Neutrophil (primary cell): Measurements from ENCODE around the gene CD79A.

Source experiments
- H3K27ac ChIP-seq: fragments of 200-600 bp; sonication (generic); 2 replicates; pipeline ENCODE4 v1.5.1; 2016; ENCODE audit warnings: mild to moderate bottlenecking, moderate library complexity
- H3K27me3 ChIP-seq: fragments of 200-600 bp; sonication (generic); 2 replicates; pipeline ENCODE4 v1.6.0; 2016; ENCODE audit warnings: mild to moderate bottlenecking
- H3K36me3 ChIP-seq: fragments of 200-600 bp; sonication (generic); 2 replicates; pipeline ENCODE4 v1.5.1; 2017
- H3K4me1 ChIP-seq, 2 experiments: fragments of 200-600 bp in 1 of 2; sonication (generic) in 1 of 2; 1 replicate in 1 of 2; 2 replicates in 1 of 2; pipeline versions ENCODE4 v1.5.1 to v1.6.1; 2013 to 2016; ENCODE audit warnings: low read depth in 1 of 2, low read length in 1 of 2, mild to moderate bottlenecking in 1 of 2, moderate library complexity in 1 of 2; ENCODE audit not compliant: control insufficient read depth in 1 of 2, insufficient read depth in 1 of 2
- H3K4me3 ChIP-seq, 2 experiments: fragments of 200-600 bp in 1 of 2; sonication (generic) in 1 of 2; 1 replicate in 1 of 2; 2 replicates in 1 of 2; pipeline ENCODE4 v1.5.1; 2013 to 2016; ENCODE audit warnings: low read depth in 1 of 2, low read length in 1 of 2, mild to moderate bottlenecking in 1 of 2, moderate library complexity in 1 of 2
- H3K9me3 ChIP-seq: fragments of 200-600 bp; sonication (generic); 2 replicates; pipeline ENCODE4 v1.5.1; 2016
- TF ChIP-seq, protein P1 (sequence below): fragments of 200-600 bp; sonication (generic); IDR thresholded peaks from 2 replicates; pipeline ENCODE4 v1.5.1; 2016; ENCODE audit warnings: antibody characterized with exemption

Gene CD79A

DNA sequence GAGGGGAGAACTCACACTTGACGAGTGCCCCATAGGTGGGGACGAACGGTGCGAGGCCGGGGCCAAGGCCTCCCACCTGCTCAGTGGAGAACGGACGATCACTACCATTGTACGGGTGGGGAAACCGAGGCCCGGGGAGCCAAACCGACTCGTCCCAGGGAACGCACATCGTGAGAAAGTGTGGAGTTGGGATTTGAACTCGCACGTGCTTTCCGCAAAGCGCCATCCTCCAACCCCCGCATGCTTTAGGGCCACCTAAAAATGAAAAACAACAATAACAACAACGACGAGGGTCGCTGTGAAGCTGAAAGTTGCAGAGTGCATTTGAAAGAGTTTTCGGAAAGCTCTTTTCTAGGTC is 6.4 kb downstream of the CD79A start:
- H3K4me1 ChIP-seq = peaks cover 79 to 82% of the 10 kb centered on the region in 2 experiments
- TF ChIP-seq, protein P1, sequence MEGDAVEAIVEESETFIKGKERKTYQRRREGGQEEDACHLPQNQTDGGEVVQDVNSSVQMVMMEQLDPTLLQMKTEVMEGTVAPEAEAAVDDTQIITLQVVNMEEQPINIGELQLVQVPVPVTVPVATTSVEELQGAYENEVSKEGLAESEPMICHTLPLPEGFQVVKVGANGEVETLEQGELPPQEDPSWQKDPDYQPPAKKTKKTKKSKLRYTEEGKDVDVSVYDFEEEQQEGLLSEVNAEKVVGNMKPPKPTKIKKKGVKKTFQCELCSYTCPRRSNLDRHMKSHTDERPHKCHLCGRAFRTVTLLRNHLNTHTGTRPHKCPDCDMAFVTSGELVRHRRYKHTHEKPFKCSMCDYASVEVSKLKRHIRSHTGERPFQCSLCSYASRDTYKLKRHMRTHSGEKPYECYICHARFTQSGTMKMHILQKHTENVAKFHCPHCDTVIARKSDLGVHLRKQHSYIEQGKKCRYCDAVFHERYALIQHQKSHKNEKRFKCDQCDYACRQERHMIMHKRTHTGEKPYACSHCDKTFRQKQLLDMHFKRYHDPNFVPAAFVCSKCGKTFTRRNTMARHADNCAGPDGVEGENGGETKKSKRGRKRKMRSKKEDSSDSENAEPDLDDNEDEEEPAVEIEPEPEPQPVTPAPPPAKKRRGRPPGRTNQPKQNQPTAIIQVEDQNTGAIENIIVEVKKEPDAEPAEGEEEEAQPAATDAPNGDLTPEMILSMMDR = no peak

DNA sequence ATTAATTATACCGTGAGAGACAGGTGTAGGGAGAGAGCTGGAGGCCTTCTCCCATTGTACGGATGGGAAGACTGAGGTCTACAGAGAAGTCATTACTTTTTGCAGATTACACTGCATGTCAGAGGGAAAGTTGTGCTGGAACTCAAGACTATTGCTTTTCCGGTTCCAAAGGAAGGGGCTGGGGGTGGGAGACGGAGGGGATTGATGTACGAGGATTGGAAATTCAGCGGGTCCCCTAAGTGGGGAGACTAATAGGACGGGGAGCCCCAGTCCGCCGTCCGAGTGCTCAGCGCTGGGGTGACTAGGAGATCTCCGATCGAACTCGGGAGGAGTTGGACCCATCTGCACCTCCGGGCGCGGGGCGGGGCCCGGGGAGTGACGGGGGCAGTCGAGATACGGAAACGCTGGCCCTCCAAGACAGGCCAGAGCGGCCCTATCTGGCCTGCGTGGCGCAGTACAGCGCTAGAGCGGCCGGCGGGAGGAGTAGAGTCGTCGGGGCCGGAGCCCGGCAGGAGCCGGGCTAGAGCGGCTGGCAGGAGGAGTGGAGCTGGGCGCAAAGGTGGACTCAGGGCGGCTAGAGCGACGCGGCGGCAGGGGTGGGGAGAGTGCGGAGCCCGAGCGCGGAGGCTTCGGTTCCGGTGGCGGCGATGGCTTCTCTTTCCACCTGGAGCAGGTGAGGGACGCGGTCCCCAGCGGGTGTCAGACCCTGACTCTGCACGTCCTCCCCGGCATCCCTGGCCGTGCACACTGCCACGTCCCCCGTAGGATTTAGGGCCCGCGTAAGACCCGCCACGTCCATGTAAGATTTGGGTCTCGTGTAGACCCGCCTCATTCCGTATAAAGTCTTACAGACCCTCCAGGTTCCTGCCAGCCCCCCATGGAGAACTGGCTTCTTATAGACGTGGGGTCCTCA is 7.0 kb downstream of the CD79A start:
- H3K4me1 ChIP-seq = peaks cover 73 to 78% of the 10 kb centered on the region in 2 experiments
- peak overlapping the region; percentile 97 for H3K27ac ChIP-seq
- H3K9me3 ChIP-seq = no peaks in the 10 kb centered on the region
- TF ChIP-seq, protein P1 = peak; percentile 73
- H3K27me3 ChIP-seq = no peaks in the 10 kb centered on the region
- peak overlapping the region; percentile 93 to 100 for H3K4me3 ChIP-seq
- peaks cover 33% of the 10 kb centered on the region for H3K36me3 ChIP-seq

More for the DNA sequence above, 6.4 kb downstream of the CD79A start:
- H3K27me3 ChIP-seq = no peaks in the 10 kb centered on the region
- peak overlapping the region; percentile 97 for H3K27ac ChIP-seq
- H3K36me3 ChIP-seq = peaks cover 27% of the 10 kb centered on the region
- peak overlapping the region; percentile 93 to 100 for H3K4me3 ChIP-seq
- no peaks in the 10 kb centered on the region for H3K9me3 ChIP-seq

DNA sequence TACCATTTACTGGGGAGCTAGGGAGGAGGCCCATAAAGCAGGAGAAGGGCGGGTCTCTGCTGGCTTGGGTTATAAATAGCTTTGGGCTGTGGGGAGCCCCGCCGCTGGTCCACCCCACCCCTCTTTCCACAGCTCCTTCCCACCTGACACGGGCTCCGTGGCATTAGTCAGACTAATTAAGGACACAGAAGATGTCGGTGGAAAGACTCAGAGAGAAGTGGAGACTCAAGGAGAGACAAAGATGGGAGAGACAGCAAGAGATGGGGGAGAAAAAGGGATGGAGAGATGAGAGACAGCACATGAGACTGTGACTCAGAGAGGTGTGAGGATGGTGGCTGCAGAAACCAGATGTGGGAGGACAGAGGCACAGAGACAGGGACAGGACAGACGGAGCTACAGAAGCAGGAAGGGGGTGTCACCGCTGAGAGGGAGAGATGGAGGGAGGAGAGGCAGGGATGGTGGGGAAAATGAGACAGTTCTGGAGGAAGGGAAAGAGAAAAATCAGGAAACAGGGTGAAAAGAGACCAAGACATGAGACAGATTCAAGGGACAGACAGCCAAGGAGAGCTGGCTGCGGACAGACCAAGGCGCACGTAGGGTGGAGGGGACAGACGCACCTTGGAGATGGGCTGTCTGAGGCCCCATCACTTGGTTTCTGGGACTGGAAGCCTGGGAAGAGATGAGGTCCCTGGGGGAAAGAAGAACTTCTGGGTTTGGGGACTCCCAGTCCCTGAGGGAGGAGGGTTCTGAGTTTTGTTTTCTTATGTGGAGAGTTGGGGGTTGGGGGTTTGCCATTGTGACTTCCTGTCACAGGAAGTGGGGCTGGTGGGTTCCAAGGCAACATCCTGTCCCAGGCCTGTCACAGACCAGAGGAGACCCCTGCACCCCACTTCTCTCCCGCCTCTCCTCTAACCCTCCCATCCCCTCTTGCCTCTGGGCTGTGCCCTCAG is 10.0 kb downstream of the CD79A start:
- Histone ChIP-seq H3K36me3 (peaks cover 62% of the 10 kb centered on the region), H3K9me3 (no peaks in the 10 kb centered on the region), H3K4me3 (peak overlapping the region in 1 of 2 experiments; percentile 35), H3K27me3 (no peaks in the 10 kb centered on the region), H3K4me1 (peaks cover 46 to 55% of the 10 kb centered on the region in 2 experiments), H3K27ac (peak overlapping the region; percentile 61)
- TF ChIP-seq, protein P1 = no peak

DNA sequence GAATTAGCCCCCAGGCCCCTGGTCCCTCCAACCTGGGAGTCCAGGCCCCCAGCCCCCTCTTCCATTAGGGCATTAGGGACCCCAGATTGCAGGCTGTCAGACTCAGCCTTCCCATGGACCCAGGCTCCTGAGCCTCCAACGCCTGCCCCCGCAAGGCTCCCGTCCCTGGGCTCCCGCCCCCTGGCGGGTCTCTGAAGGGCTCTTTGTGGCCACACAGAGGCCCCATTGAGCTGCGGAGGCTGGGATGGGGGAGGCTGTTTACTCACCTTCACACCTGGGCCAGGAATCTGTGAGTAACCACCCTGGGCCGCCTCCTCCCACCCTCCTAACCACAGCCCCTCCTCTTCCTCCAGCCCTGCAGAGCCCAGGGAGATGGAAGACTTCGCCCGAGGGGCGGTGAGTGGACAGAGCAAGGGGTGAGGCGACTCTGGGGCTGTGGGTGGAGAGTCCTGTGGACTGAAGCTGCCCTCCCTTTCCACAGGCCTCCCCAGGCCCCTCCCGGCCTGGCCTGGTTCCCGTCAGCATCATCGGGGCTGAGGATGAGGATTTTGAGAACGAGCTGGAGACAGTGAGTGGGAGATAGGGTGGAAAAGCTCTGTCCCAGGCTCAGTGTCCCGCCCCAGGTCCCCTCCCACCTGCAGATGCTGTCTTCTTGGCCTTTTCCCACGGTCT is 10.8 kb downstream of the CD79A start:
- Histone ChIP-seq H3K9me3 (no peaks in the 10 kb centered on the region), H3K27ac (peak overlapping the region; percentile 61), H3K4me1 (peaks cover 39 to 47% of the 10 kb centered on the region in 2 experiments), H3K4me3 (no peak overlapping the region), H3K36me3 (peaks cover 70% of the 10 kb centered on the region), H3K27me3 (no peaks in the 10 kb centered on the region)
- TF ChIP-seq, protein P1 = no peak

DNA sequence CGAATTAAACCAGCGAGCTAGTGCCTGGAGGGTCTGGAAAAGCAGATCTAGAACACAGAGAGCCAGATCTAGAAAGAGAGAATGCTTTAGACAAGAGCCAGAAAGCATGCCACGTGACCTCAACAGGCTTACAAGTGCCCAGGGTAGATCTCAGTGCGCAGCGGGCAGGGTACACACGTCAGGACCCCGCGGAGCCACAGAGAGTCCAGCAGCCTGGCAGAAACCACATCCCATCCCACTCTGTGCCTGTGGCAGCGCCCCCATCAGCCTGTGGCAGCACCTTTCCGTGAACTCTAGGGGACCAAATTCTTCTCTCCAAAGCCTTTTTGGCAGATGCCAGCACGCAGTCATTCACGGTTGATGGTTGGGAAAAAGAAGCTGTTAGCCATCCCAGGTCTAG is 11.8 kb downstream of the CD79A start:
- Histone ChIP-seq H3K4me3 (no peak overlapping the region), H3K27ac (peak overlapping the region; percentile 61)

More for the DNA sequence above, 11.8 kb downstream of the CD79A start:
- H3K9me3 ChIP-seq = no peaks in the 10 kb centered on the region
- peaks cover 39 to 41% of the 10 kb centered on the region in 2 experiments for H3K4me1 ChIP-seq
- H3K27me3 ChIP-seq = no peaks in the 10 kb centered on the region
- peaks cover 77% of the 10 kb centered on the region for H3K36me3 ChIP-seq
- TF ChIP-seq, protein P1 = no peak
